ENCODE results near the gene MRGPRD. TPM values are rescaled to one million over a fixed set of nuclear protein-coding genes. Genes with fewer than 3 reads are reported as not detected.

Gene MRGPRD
- total and polyA plus RNA-seq, 10 of the 15 experiments (the other 5 are each of a cell fraction or from before 2014, with no cell fraction given) = not detected

DNA sequence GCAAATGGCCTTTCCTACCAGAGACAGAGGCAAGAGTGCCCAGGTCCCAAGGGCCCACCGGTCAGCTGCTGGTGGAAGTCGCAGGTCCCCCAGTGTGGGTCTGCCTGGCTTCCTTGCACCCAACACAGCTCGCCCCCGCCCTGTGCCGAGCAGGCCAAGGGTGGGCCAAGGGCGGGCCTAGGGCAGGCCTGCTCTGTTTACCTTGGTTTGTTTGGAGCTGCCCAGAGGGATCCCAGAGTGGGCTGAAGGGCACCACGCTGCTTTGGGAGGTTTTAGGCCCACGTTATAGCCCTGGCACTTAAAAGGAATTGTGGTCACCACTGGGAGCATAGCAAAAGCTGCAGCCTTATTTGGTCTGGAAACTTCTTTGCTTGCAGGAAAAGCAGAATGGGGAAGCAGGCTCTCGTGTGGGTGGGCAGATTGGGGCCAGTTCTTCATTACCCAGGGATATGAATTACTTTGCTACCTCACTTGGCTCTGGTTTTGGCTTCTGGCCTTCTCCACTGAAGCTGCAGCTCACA lies 38.0 kb downstream of the MRGPRD start:
- Histone ChIP-seq H3K36me3 (ENCODE audit: control insufficient read depth in 2 of 2, insufficient read depth in 2 of 2, low read length in 1 of 2) (peaks cover 0 to 4% of the 10 kb centered on the region in 2 experiments; a peak in 2 of 4 replicates), H3K4me1 (ENCODE audit: control insufficient read depth, insufficient read depth, low read length) (no peaks in the 10 kb centered on the region; the same call in 1 of the 2 replicates), H3K27ac (ENCODE audit: control insufficient read depth, insufficient read depth) (no peak overlapping the region), H3K27me3 (replicated peaks in 1 of 2; ENCODE audit: control insufficient read depth in 2 of 2, insufficient read depth in 2 of 2, low read length in 1 of 2) (no peaks in the 10 kb centered on the region), H3K9me3 (replicated peaks; ENCODE audit: control insufficient read depth, insufficient read depth, low read length) (no peaks in the 10 kb centered on the region), H3K4me3 (no peak overlapping the region), H2AFZ (ENCODE audit: control insufficient read depth, low read depth, low read length) (no peak overlapping the region), H3K4me2 (ENCODE audit: control insufficient read depth, insufficient read depth) (no peak overlapping the region), H3K9ac (ENCODE audit: control insufficient read depth, insufficient read depth, low read length) (no peak overlapping the region), H4K20me1 (ENCODE audit: control insufficient read depth, insufficient read depth) (no peaks in the 10 kb centered on the region), H3K79me2 (ENCODE audit: control insufficient read depth, insufficient read depth, low read length) (no peaks in the 10 kb centered on the region)
- RAD21 ChIA-PET (ENCODE audit: unreplicated experiment) = no interaction called here
- SMC1A ChIA-PET (ENCODE audit: uncharacterized antibody, unreplicated experiment) = no interaction called here
- CTCF ChIA-PET = no interaction called here
- in situ Hi-C loops (cut with MboI) (no loop called here), intact Hi-C loops (cut with micrococcal nuclease; ENCODE audit: unreplicated experiment) (no loop called here)
- POLR2A ChIA-PET = no interaction called here
- WGBS (ENCODE audit: insufficient coverage, insufficient replicate concordance, low lambda C conversion rate, missing lambda C conversion rate) = 52% methylated on average over 9 of the region's 9 CpGs
- no peak for FAIRE-seq
- no peak for DNase-seq (ENCODE audit: low read depth, low spot score)
- peak; percentile 29; the same call in 2 of the 3 replicates for ATAC-seq
- no TSS peak for BruUV-seq (replicated peaks)
- TF ChIP-seq, protein P1, sequence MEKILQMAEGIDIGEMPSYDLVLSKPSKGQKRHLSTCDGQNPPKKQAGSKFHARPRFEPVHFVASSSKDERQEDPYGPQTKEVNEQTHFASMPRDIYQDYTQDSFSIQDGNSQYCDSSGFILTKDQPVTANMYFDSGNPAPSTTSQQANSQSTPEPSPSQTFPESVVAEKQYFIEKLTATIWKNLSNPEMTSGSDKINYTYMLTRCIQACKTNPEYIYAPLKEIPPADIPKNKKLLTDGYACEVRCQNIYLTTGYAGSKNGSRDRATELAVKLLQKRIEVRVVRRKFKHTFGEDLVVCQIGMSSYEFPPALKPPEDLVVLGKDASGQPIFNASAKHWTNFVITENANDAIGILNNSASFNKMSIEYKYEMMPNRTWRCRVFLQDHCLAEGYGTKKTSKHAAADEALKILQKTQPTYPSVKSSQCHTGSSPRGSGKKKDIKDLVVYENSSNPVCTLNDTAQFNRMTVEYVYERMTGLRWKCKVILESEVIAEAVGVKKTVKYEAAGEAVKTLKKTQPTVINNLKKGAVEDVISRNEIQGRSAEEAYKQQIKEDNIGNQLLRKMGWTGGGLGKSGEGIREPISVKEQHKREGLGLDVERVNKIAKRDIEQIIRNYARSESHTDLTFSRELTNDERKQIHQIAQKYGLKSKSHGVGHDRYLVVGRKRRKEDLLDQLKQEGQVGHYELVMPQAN (conservative IDR thresholded peaks at IDR 0.05) = no peak
- TF ChIP-seq, protein P2, sequence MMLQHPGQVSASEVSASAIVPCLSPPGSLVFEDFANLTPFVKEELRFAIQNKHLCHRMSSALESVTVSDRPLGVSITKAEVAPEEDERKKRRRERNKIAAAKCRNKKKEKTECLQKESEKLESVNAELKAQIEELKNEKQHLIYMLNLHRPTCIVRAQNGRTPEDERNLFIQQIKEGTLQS (IDR thresholded peaks at IDR 0.05; ENCODE audit: borderline replicate concordance, extremely low read depth, low read depth, low read length) = no peak
- TF ChIP-seq RUNX3 (IDR thresholded peaks at IDR 0.05; ENCODE audit: low read length) (0 out of 2 replicates have a peak, but pooled peaks have one; percentile 6), STAT3 (IDR thresholded peaks at IDR 0.05; ENCODE audit: low read depth, low read length) (no peak), DPF2 (IDR thresholded peaks at IDR 0.05) (no peak), NBN (IDR thresholded peaks at IDR 0.05) (no peak), BACH1 (IDR thresholded peaks at IDR 0.05; ENCODE audit: borderline replicate concordance) (no peak), CHD2 (IDR thresholded peaks at IDR 0.05; ENCODE audit: borderline replicate concordance, low read depth, low read length) (no peak), CEBPB (IDR thresholded peaks at IDR 0.05; ENCODE audit: borderline replicate concordance in 1 of 2, low read depth in 2 of 2, low read length in 2 of 2) (no peak), POLR2A (IDR thresholded peaks at IDR 0.05; ENCODE audit: low read depth, low read length) (0 out of 2 replicates have a peak, but pooled peaks have one; percentile 18), MYB (IDR thresholded peaks at IDR 0.05; ENCODE audit: borderline replicate concordance, low read depth, low read length) (no peak), ZNF384 (IDR thresholded peaks at IDR 0.05; ENCODE audit: borderline replicate concordance, low read depth, low read length) (no peak)
- TF ChIP-seq, protein P3, sequence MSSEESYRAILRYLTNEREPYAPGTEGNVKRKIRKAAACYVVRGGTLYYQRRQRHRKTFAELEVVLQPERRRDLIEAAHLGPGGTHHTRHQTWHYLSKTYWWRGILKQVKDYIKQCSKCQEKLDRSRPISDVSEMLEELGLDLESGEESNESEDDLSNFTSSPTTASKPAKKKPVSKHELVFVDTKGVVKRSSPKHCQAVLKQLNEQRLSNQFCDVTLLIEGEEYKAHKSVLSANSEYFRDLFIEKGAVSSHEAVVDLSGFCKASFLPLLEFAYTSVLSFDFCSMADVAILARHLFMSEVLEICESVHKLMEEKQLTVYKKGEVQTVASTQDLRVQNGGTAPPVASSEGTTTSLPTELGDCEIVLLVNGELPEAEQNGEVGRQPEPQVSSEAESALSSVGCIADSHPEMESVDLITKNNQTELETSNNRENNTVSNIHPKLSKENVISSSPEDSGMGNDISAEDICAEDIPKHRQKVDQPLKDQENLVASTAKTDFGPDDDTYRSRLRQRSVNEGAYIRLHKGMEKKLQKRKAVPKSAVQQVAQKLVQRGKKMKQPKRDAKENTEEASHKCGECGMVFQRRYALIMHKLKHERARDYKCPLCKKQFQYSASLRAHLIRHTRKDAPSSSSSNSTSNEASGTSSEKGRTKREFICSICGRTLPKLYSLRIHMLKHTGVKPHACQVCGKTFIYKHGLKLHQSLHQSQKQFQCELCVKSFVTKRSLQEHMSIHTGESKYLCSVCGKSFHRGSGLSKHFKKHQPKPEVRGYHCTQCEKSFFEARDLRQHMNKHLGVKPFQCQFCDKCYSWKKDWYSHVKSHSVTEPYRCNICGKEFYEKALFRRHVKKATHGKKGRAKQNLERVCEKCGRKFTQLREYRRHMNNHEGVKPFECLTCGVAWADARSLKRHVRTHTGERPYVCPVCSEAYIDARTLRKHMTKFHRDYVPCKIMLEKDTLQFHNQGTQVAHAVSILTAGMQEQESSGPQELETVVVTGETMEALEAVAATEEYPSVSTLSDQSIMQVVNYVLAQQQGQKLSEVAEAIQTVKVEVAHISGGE (CRISPR knock-in tag; IDR thresholded peaks at IDR 0.05) = no peak
- TF ChIP-seq, protein P4, sequence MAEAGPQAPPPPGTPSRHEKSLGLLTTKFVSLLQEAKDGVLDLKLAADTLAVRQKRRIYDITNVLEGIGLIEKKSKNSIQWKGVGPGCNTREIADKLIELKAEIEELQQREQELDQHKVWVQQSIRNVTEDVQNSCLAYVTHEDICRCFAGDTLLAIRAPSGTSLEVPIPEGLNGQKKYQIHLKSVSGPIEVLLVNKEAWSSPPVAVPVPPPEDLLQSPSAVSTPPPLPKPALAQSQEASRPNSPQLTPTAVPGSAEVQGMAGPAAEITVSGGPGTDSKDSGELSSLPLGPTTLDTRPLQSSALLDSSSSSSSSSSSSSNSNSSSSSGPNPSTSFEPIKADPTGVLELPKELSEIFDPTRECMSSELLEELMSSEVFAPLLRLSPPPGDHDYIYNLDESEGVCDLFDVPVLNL (IDR thresholded peaks at IDR 0.05; ENCODE audit: low read depth, low read length) = no peak
- TF ChIP-seq, protein P5, sequence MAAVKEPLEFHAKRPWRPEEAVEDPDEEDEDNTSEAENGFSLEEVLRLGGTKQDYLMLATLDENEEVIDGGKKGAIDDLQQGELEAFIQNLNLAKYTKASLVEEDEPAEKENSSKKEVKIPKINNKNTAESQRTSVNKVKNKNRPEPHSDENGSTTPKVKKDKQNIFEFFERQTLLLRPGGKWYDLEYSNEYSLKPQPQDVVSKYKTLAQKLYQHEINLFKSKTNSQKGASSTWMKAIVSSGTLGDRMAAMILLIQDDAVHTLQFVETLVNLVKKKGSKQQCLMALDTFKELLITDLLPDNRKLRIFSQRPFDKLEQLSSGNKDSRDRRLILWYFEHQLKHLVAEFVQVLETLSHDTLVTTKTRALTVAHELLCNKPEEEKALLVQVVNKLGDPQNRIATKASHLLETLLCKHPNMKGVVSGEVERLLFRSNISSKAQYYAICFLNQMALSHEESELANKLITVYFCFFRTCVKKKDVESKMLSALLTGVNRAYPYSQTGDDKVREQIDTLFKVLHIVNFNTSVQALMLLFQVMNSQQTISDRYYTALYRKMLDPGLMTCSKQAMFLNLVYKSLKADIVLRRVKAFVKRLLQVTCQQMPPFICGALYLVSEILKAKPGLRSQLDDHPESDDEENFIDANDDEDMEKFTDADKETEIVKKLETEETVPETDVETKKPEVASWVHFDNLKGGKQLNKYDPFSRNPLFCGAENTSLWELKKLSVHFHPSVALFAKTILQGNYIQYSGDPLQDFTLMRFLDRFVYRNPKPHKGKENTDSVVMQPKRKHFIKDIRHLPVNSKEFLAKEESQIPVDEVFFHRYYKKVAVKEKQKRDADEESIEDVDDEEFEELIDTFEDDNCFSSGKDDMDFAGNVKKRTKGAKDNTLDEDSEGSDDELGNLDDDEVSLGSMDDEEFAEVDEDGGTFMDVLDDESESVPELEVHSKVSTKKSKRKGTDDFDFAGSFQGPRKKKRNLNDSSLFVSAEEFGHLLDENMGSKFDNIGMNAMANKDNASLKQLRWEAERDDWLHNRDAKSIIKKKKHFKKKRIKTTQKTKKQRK (IDR thresholded peaks at IDR 0.05; ENCODE audit: low read depth, low read length) = no peak

Data from GM12878 (cell line).